ENCODE measurements around the gene PRKAG2. TPM values are rescaled to one million over a fixed set of nuclear protein-coding genes. Genes with fewer than 3 reads are reported as not detected.

PRKAG2 gene
- total and polyA plus RNA-seq, 2 experiments from 2014 or later = 9.1 to 14.9 TPM

- peaks cover 19% of the 10 kb centered on the region for H3K27me3 Mint-ChIP-seq (ENCODE audit: insufficient read depth, low read depth, poor library complexity)
- no peak overlapping the region for H3K4me3 Mint-ChIP-seq
- H3K4me2 ChIP-seq = no peak overlapping the region
- H3K79me2 ChIP-seq (replicated peaks; ENCODE audit: insufficient read depth) = no peaks in the 10 kb centered on the region
- TF ChIP-seq EZH2phosphoT487 (IDR thresholded peaks at IDR 0.05; ENCODE audit: unreplicated experiment) (no peak), POLR2AphosphoS5 (IDR thresholded peaks at IDR 0.05; ENCODE audit: low read depth) (no peak), ZNF114 (CRISPR knock-in tag; IDR thresholded peaks at IDR 0.05) (no peak), EZH2 (IDR thresholded peaks at IDR 0.05; ENCODE audit: low read depth, unreplicated experiment) (no peak), CREB1 (CRISPR knock-in tag; IDR thresholded peaks at IDR 0.05; ENCODE audit: low read depth) (no peak)
- no peak overlapping the region for H3K4me3 ChIP-seq
- peaks cover 31% of the 10 kb centered on the region for H3K4me1 Mint-ChIP-seq
- H3K27ac Mint-ChIP-seq = no peak overlapping the region
- DNase-seq (ENCODE audit: low spot score) = no peak
- no peaks in the 10 kb centered on the region for H3K9me3 Mint-ChIP-seq
- H3K27ac ChIP-seq (ENCODE audit: low read depth) = no peak overlapping the region
- no peak overlapping the region for H2AFZ ChIP-seq
- no peaks in the 10 kb centered on the region for H3F3A ChIP-seq (replicated peaks; ENCODE audit: low read depth)
- H3K4me1 ChIP-seq (ENCODE audit: insufficient read depth) = peaks cover 7% of the 10 kb centered on the region
- H3K9me2 ChIP-seq (ENCODE audit: insufficient read depth) = peaks cover 7% of the 10 kb centered on the region; the same call in 1 of the 2 replicates
- H3K36me3 Mint-ChIP-seq (ENCODE audit: low read depth) = no peaks in the 10 kb centered on the region
- no peaks in the 10 kb centered on the region for H4K20me1 ChIP-seq (replicated peaks; ENCODE audit: insufficient read depth)
- no peaks in the 10 kb centered on the region for H3K36me3 ChIP-seq (ENCODE audit: insufficient read depth)
- no peaks in the 10 kb centered on the region for H3K27me3 ChIP-seq (ENCODE audit: insufficient read depth)
- ATAC-seq = no peak
These were observed 193.1 kb downstream of the PRKAG2 start for GRCh38 chr7:151683615-151684407.

- DNase-seq (ENCODE audit: low spot score) (no peak), ATAC-seq (no peak)
- H3K9me3 Mint-ChIP-seq = no peaks in the 10 kb centered on the region
- Histone ChIP-seq H3K36me3 (ENCODE audit: insufficient read depth) (no peaks in the 10 kb centered on the region), H3K27me3 (ENCODE audit: insufficient read depth) (no peaks in the 10 kb centered on the region), H3K27ac (ENCODE audit: low read depth) (no peak overlapping the region), H4K20me1 (replicated peaks; ENCODE audit: insufficient read depth) (no peaks in the 10 kb centered on the region), H3K4me2 (no peak overlapping the region), H3K4me1 (ENCODE audit: insufficient read depth) (peaks cover 7% of the 10 kb centered on the region), H3K79me2 (replicated peaks; ENCODE audit: insufficient read depth) (no peaks in the 10 kb centered on the region), H3K4me3 (no peak overlapping the region), H2AFZ (no peak overlapping the region), H3K9me2 (ENCODE audit: insufficient read depth) (peaks cover 7% of the 10 kb centered on the region; the same call in 1 of the 2 replicates), H3F3A (replicated peaks; ENCODE audit: low read depth) (no peaks in the 10 kb centered on the region)
- H3K4me1 Mint-ChIP-seq = peaks cover 26% of the 10 kb centered on the region
- H3K4me3 Mint-ChIP-seq = no peak overlapping the region
- peaks cover 14% of the 10 kb centered on the region for H3K27me3 Mint-ChIP-seq (ENCODE audit: insufficient read depth, low read depth, poor library complexity)
- H3K27ac Mint-ChIP-seq = no peak overlapping the region
- no peaks in the 10 kb centered on the region for H3K36me3 Mint-ChIP-seq (ENCODE audit: low read depth)
- TF ChIP-seq CTCF (conservative IDR thresholded peaks at IDR 0.05; ENCODE audit: low read depth in 2 of 2) (no peak), POLR2AphosphoS5 (IDR thresholded peaks at IDR 0.05; ENCODE audit: low read depth) (no peak), EZH2phosphoT487 (IDR thresholded peaks at IDR 0.05; ENCODE audit: unreplicated experiment) (no peak), REST (IDR thresholded peaks at IDR 0.05; ENCODE audit: unreplicated experiment) (no peak), ZNF114 (CRISPR knock-in tag; IDR thresholded peaks at IDR 0.05) (no peak), ETS1 (IDR thresholded peaks at IDR 0.05) (no peak), CREB1 (CRISPR knock-in tag; IDR thresholded peaks at IDR 0.05; ENCODE audit: low read depth) (no peak)
These were observed 193.9 kb downstream of the PRKAG2 start for GRCh38 chr7:151682831-151683614.
